HepG2 (cell line): Measurements from ENCODE around the gene ZNF22. TPM values are rescaled to one million over a fixed set of nuclear protein-coding genes. Genes with fewer than 3 reads are reported as not detected.

Experiments used
- BHLHE40 ChIP-seq: IDR thresholded peaks from 2 replicates; pipeline ENCODE4 v1.6.1; 2011; ENCODE audit warnings: low read length, improper control_type of control experiment
- GZF1 ChIP-seq: sonication (generic); formaldehyde crosslinking; IDR thresholded peaks from 2 replicates; pipeline ENCODE4 v1.5.1; 2020; ENCODE audit warnings: mild to moderate bottlenecking, missing genetic modification reagents
- HOXA5 ChIP-seq: sonication (generic); formaldehyde crosslinking; IDR thresholded peaks from 2 replicates; pipeline ENCODE4 v1.4.0; 2020; ENCODE audit warnings: missing genetic modification reagents
- KLF16 ChIP-seq, 2 experiments: sonication (generic) in 1 of 2; formaldehyde crosslinking in 1 of 2; IDR thresholded peaks; 2 replicates each; pipeline versions ENCODE4 v1.6.1 to v1.8.0; 2016 to 2023; ENCODE audit warnings: missing genetic modification reagents in 2 of 2, missing compliant biosample characterization in 1 of 2
- MBNL3 ChIP-seq: fragments of 250-450 bp; sonication (Bioruptor Pico); conservative IDR thresholded peaks from 2 replicates; pipeline ENCODE4 v1.8.0; 2022; ENCODE audit warnings: mild to moderate bottlenecking, inconsistent platforms
- RAD21 ChIP-seq: fragments of 450-650 bp; formaldehyde crosslinking; IDR thresholded peaks from 2 replicates; pipeline ENCODE4 v1.5.0; 2020; ENCODE audit warnings: mild to moderate bottlenecking
- SAP130 ChIP-seq: IDR thresholded peaks from 2 replicates; pipeline ENCODE4 v1.6.1; 2016; ENCODE audit warnings: low read depth
- SNAPC5 ChIP-seq: sonication (generic); formaldehyde crosslinking; IDR thresholded peaks from 2 replicates; pipeline ENCODE4 v1.8.1; 2023; ENCODE audit warnings: mild to moderate bottlenecking, missing genetic modification reagents, borderline replicate concordance
- ZBTB38 ChIP-seq: sonication (generic); formaldehyde crosslinking; IDR thresholded peaks from 2 replicates; pipeline ENCODE4 v1.5.1; 2020; ENCODE audit warnings: mild to moderate bottlenecking, missing genetic modification reagents
- ZNF75D ChIP-seq: sonication (generic); formaldehyde crosslinking; IDR thresholded peaks from 2 replicates; pipeline ENCODE4 v1.8.1; 2023; ENCODE audit warnings: missing genetic modification reagents, mild to moderate bottlenecking, borderline replicate concordance
- ZNF766 ChIP-seq: sonication (generic); formaldehyde crosslinking; IDR thresholded peaks from 2 replicates; pipeline ENCODE4 v1.5.0; 2020; ENCODE audit warnings: missing genetic modification reagents, borderline replicate concordance
- ZNF790 ChIP-seq: sonication (generic); formaldehyde crosslinking; IDR thresholded peaks from 2 replicates; pipeline ENCODE4 v1.8.0; 2022; ENCODE audit warnings: missing genetic modification reagents, mild to moderate bottlenecking, borderline replicate concordance
- ZSCAN20 ChIP-seq: sonication (generic); formaldehyde crosslinking; IDR thresholded peaks from 2 replicates; pipeline ENCODE4 v1.4.0; 2020; ENCODE audit warnings: missing genetic modification reagents, mild to moderate bottlenecking, borderline replicate concordance
- polyA plus RNA-seq, 8 experiments: library from polyadenylated mRNA; depleted of rRNA in 3 of 8; stranded (reverse) in 7 of 8; unstranded in 1 of 8; fragments of >200 nt; fragmentation: Illumina TruSeq in 4 of 8; extraction: Trizol in 4 of 8; gene quantifications; 2 replicates each; pipeline versions ENCODE4 v1.2.1 to v1.2.3, GENCODE V29; 2011 to 2016; ENCODE audit warnings: low read depth in 4 of 8, missing spikeins in 1 of 8, mixed read lengths in 1 of 8; ENCODE audit not compliant: insufficient read depth in 1 of 8
- total RNA-seq, 5 experiments: library from RNA; depleted of rRNA; stranded (reverse); fragments of >200 nt; fragmentation: Illumina TruSeq; extraction: Trizol; gene quantifications; 2 replicates each; pipeline ENCODE4 v1.2.3, GENCODE V29; 2016; ENCODE audit warnings: low read depth in 1 of 5
- TF ChIP-seq, protein P1 (sequence below): IDR thresholded peaks from 2 replicates; pipeline ENCODE4 v1.6.1; 2016; ENCODE audit warnings: low read depth

ZNF22 gene
- total and polyA plus RNA-seq, 2 of the 13 experiments (the other 11 are each of a cell fraction or from before 2014, with no cell fraction given): 0.40 to 1.3 TPM

- TF ChIP-seq MBNL3: no peak
- TF ChIP-seq ZNF790 (CRISPR knock-in tag): peak; percentile 1; the same call in 1 of the 2 replicates
- TF ChIP-seq ZBTB38: peak; percentile 75
- peak; percentile 27; the same call in 1 of the 2 replicates for TF ChIP-seq ZNF766 (CRISPR knock-in tag)
- TF ChIP-seq, protein P1, sequence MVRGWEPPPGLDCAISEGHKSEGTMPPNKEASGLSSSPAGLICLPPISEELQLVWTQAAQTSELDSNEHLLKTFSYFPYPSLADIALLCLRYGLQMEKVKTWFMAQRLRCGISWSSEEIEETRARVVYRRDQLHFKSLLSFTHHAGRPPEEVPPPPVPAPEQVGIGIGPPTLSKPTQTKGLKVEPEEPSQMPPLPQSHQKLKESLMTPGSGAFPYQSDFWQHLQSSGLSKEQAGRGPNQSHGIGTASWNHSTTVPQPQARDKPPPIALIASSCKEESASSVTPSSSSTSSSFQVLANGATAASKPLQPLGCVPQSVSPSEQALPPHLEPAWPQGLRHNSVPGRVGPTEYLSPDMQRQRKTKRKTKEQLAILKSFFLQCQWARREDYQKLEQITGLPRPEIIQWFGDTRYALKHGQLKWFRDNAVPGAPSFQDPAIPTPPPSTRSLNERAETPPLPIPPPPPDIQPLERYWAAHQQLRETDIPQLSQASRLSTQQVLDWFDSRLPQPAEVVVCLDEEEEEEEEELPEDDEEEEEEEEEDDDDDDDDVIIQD (CRISPR knock-in tag): no peak
- TF ChIP-seq BHLHE40: no peak
- TF ChIP-seq SAP130 (CRISPR knock-in tag): no peak; the same call in 1 of the 2 replicates
- no peak; a peak in 1 of 4 replicates for TF ChIP-seq KLF16 (CRISPR knock-in tag; IDR thresholded peaks at IDR 0.05)
- TF ChIP-seq HOXA5 (CRISPR knock-in tag): 0 out of 2 replicates have a peak, but pooled peaks have one; percentile 35
- TF ChIP-seq SNAPC5 (CRISPR knock-in tag): peak; percentile 23
- TF ChIP-seq ZSCAN20 (CRISPR knock-in tag): no peak
- TF ChIP-seq GZF1: no peak
- no peak for TF ChIP-seq ZNF75D
- no peak for TF ChIP-seq RAD21 (CRISPR knock-in tag)
Observed at GRCh38 chr10:44977287-44978212, 23.2 kb upstream of the ZNF22 start (continued).
